Activated T-cell treated with anti-CD3 and anti-CD28 coated beads, Interleukin-2, amount 50 U/mL, for 4 hours (primary cell): ENCODE measurements around the gene ABHD17A. TPM values are rescaled to one million over a fixed set of nuclear protein-coding genes. Genes with fewer than 3 reads are reported as not detected.
A peak's percentile ranks its signal among the peaks of the same experiment; 100 is the strongest.
"Not testable (repeated sequence)": the region's sequence is repeated elsewhere in the genome, so short reads cannot be mapped to it uniquely, and the experiment has no call there.

Experiments
- ATAC-seq, 2 donors: fragments of 200-7000 bp; cut with Tn5 transposase; one replicate each; pipeline ENCODE4 v1.10.0; 2021
- DNase-seq: peaks from one replicate; pipeline ENCODE4 v3.0.0-alpha.2; 2020
- H3K27me3 Mint-ChIP-seq: one replicate; pipeline ENCODE4 v1.8.0; 2021; ENCODE audit warnings: low read depth, mixed read lengths
- H3K36me3 Mint-ChIP-seq: one replicate; pipeline ENCODE4 v1.8.0; 2022; ENCODE audit warnings: mixed read lengths; ENCODE audit not compliant: insufficient read depth
- H3K4me1 Mint-ChIP-seq: one replicate; pipeline ENCODE4 v1.8.0; 2021; ENCODE audit warnings: low read depth, mixed read lengths
- H3K4me3 Mint-ChIP-seq: one replicate; pipeline ENCODE4 v1.8.0; 2021; ENCODE audit warnings: mild to moderate bottlenecking, moderate library complexity, mixed read lengths
- H3K9me3 Mint-ChIP-seq: one replicate; pipeline ENCODE4 v1.8.0; 2021; ENCODE audit warnings: mixed read lengths
- total RNA-seq, 3 donors: library from RNA; stranded (reverse); gene quantifications; one replicate each; pipeline ENCODE4 v1.2.1, GENCODE V29; 2021

Gene ABHD17A
- total RNA-seq, 3 donors from 2014 or later = 109 to 135 (median 117) TPM

- Mint-ChIP-seq H3K27me3 (no peaks in the 10 kb centered on the region), H3K9me3 (no peaks in the 10 kb centered on the region), H3K4me3 (peak overlapping the region; percentile 80), H3K4me1 (peaks cover 26% of the 10 kb centered on the region), H3K36me3 (no peaks in the 10 kb centered on the region)
- DNase-seq (no peak), ATAC-seq (no peak)
These were observed 19.5 kb upstream of the ABHD17A start for GRCh38 chr19:1904860-1905109.

- no peak for ATAC-seq
- Mint-ChIP-seq H3K4me1 (peaks cover 20% of the 10 kb centered on the region), H3K27me3 (no peaks in the 10 kb centered on the region), H3K36me3 (no peaks in the 10 kb centered on the region), H3K9me3 (no peaks in the 10 kb centered on the region), H3K4me3 (no peak overlapping the region)
- no peak for DNase-seq
These were observed 17.6 kb upstream of the ABHD17A start for GRCh38 chr19:1902923-1903322.

GRCh38 chr19:1901940-1902404, 16.7 kb upstream of the ABHD17A start:
- ATAC-seq = no peak
- no peaks in the 10 kb centered on the region for H3K36me3 Mint-ChIP-seq
- no peak for DNase-seq
- H3K4me1 Mint-ChIP-seq = peaks cover 28% of the 10 kb centered on the region
- no peaks in the 10 kb centered on the region for H3K9me3 Mint-ChIP-seq
- H3K4me3 Mint-ChIP-seq = no peak overlapping the region
- no peaks in the 10 kb centered on the region for H3K27me3 Mint-ChIP-seq

- no peak for ATAC-seq
These were observed 11.2 kb upstream of the ABHD17A start for GRCh38 chr19:1896508-1896907.

GRCh38 chr19:1893791-1894190, 8.5 kb upstream of the ABHD17A start:
- Mint-ChIP-seq H3K4me1 (peaks cover 38% of the 10 kb centered on the region), H3K9me3 (no peaks in the 10 kb centered on the region), H3K4me3 (peak overlapping the region; percentile 46), H3K27me3 (no peaks in the 10 kb centered on the region), H3K36me3 (no peaks in the 10 kb centered on the region)
- ATAC-seq (no peak), DNase-seq (no peak)

More at GRCh38 chr19:1896508-1896907, 11.2 kb upstream of the ABHD17A start:
- Mint-ChIP-seq H3K36me3 (no peaks in the 10 kb centered on the region), H3K27me3 (no peaks in the 10 kb centered on the region), H3K4me1 (peaks cover 35% of the 10 kb centered on the region), H3K4me3 (peak overlapping the region; percentile 11), H3K9me3 (no peaks in the 10 kb centered on the region)
- no peak for DNase-seq

GRCh38 chr19:1889907-1890306, 4.6 kb upstream of the ABHD17A start:
- Mint-ChIP-seq H3K4me1 (peaks cover 10% of the 10 kb centered on the region), H3K36me3 (no peaks in the 10 kb centered on the region), H3K4me3 (no peak overlapping the region), H3K27me3 (no peaks in the 10 kb centered on the region), H3K9me3 (no peaks in the 10 kb centered on the region)
- no peak for DNase-seq
- ATAC-seq = no peak

GRCh38 chr19:1888385-1888784, 3.1 kb upstream of the ABHD17A start:
- ATAC-seq = no peak
- H3K9me3 Mint-ChIP-seq = no peaks in the 10 kb centered on the region
- no peaks in the 10 kb centered on the region for H3K27me3 Mint-ChIP-seq
- no peaks in the 10 kb centered on the region for H3K36me3 Mint-ChIP-seq
- DNase-seq = no peak
- H3K4me3 Mint-ChIP-seq = no peak overlapping the region
- peaks cover 14% of the 10 kb centered on the region for H3K4me1 Mint-ChIP-seq

- not testable (repeated sequence) for H3K9me3 Mint-ChIP-seq, ATAC-seq, H3K4me3 Mint-ChIP-seq, H3K27me3 Mint-ChIP-seq, DNase-seq, H3K36me3 Mint-ChIP-seq
- H3K4me1 Mint-ChIP-seq = peaks cover 28% of the 10 kb centered on the region
These were observed 1.1 kb upstream of the ABHD17A start for GRCh38 chr19:1886360-1886759.

- no peaks in the 10 kb centered on the region for H3K9me3 Mint-ChIP-seq
- H3K4me1 Mint-ChIP-seq = peaks cover 31% of the 10 kb centered on the region
- peak overlapping the region; percentile 99 for H3K4me3 Mint-ChIP-seq
- no peaks in the 10 kb centered on the region for H3K27me3 Mint-ChIP-seq
- no peaks in the 10 kb centered on the region for H3K36me3 Mint-ChIP-seq
- DNase-seq (no peak), ATAC-seq (peak; percentile 8 to 11)
These were observed 469 bp downstream of the ABHD17A start for GRCh38 chr19:1884719-1885334.

GRCh38 chr19:1884291-1884718, 991 bp downstream of the ABHD17A start:
- ATAC-seq (peak; percentile 29 to 55), DNase-seq (peak; percentile 58)
- Mint-ChIP-seq H3K9me3 (no peaks in the 10 kb centered on the region), H3K36me3 (no peaks in the 10 kb centered on the region), H3K27me3 (no peaks in the 10 kb centered on the region), H3K4me1 (peaks cover 31% of the 10 kb centered on the region), H3K4me3 (peak overlapping the region; percentile 99)

GRCh38 chr19:1883784-1884183, 1.5 kb downstream of the ABHD17A start:
- Mint-ChIP-seq H3K4me3 (peak overlapping the region; percentile 99), H3K4me1 (peaks cover 31% of the 10 kb centered on the region), H3K27me3 (no peaks in the 10 kb centered on the region), H3K36me3 (no peaks in the 10 kb centered on the region), H3K9me3 (no peaks in the 10 kb centered on the region)
- DNase-seq (no peak), ATAC-seq (no peak)

- no peak for DNase-seq
- Mint-ChIP-seq H3K36me3 (no peaks in the 10 kb centered on the region), H3K4me1 (peaks cover 31% of the 10 kb centered on the region), H3K9me3 (no peaks in the 10 kb centered on the region), H3K4me3 (peak overlapping the region; percentile 99), H3K27me3 (no peaks in the 10 kb centered on the region)
- ATAC-seq = no peak
These were observed 2.3 kb downstream of the ABHD17A start for GRCh38 chr19:1882786-1883692.

- peaks cover 31% of the 10 kb centered on the region for H3K4me1 Mint-ChIP-seq
These were observed 3.1 kb downstream of the ABHD17A start for GRCh38 chr19:1882089-1882785.

GRCh38 chr19:1881393-1882088, 3.8 kb downstream of the ABHD17A start:
- not testable (repeated sequence) for H3K9me3 Mint-ChIP-seq, H3K27me3 Mint-ChIP-seq, H3K36me3 Mint-ChIP-seq, DNase-seq, ATAC-seq
- H3K4me1 Mint-ChIP-seq = peaks cover 32% of the 10 kb centered on the region
- H3K4me3 Mint-ChIP-seq = peak overlapping the region; percentile 99

More at GRCh38 chr19:1882089-1882785, 3.1 kb downstream of the ABHD17A start:
- no peaks in the 10 kb centered on the region for H3K36me3 Mint-ChIP-seq
- no peaks in the 10 kb centered on the region for H3K27me3 Mint-ChIP-seq
- DNase-seq (peak; percentile 57), ATAC-seq (peak; percentile 37 to 44)
- no peaks in the 10 kb centered on the region for H3K9me3 Mint-ChIP-seq
- H3K4me3 Mint-ChIP-seq = peak overlapping the region; percentile 99
